ENCODE measurements around the gene CETP. TPM values are rescaled to one million over a fixed set of nuclear protein-coding genes. Genes with fewer than 3 reads are reported as not detected.

The CETP gene
- total RNA-seq, 1 donor from 2014 or later: not detected

- H3K27ac Mint-ChIP-seq (ENCODE audit: unreplicated experiment): no peak overlapping the region
- no peak for DNase-seq
- H3K4me1 Mint-ChIP-seq (ENCODE audit: low read depth, unreplicated experiment): no peaks in the 10 kb centered on the region
- H3K36me3 Mint-ChIP-seq (ENCODE audit: unreplicated experiment): no peaks in the 10 kb centered on the region
- no peak overlapping the region for H3K4me3 Mint-ChIP-seq (ENCODE audit: unreplicated experiment)
- peaks cover 5% of the 10 kb centered on the region for H3K27me3 Mint-ChIP-seq (ENCODE audit: unreplicated experiment)
- H3K9me3 Mint-ChIP-seq (ENCODE audit: unreplicated experiment): peaks cover 4% of the 10 kb centered on the region
- TF ChIP-seq CTCF (IDR thresholded peaks at IDR 0.05; ENCODE audit: partially characterized antibody, unreplicated experiment): no peak
Observed at GRCh38 chr16:57026778-57027062, 65.0 kb downstream of the CETP start.

GRCh38 chr16:57027067-57027466 is 65.3 kb downstream of the CETP start:
- Mint-ChIP-seq H3K27ac (ENCODE audit: unreplicated experiment) (no peak overlapping the region), H3K9me3 (ENCODE audit: unreplicated experiment) (peaks cover 4% of the 10 kb centered on the region), H3K36me3 (ENCODE audit: unreplicated experiment) (no peaks in the 10 kb centered on the region), H3K4me1 (ENCODE audit: low read depth, unreplicated experiment) (no peaks in the 10 kb centered on the region), H3K4me3 (ENCODE audit: unreplicated experiment) (no peak overlapping the region), H3K27me3 (ENCODE audit: unreplicated experiment) (peaks cover 5% of the 10 kb centered on the region)
- no peak for TF ChIP-seq CTCF (IDR thresholded peaks at IDR 0.05; ENCODE audit: partially characterized antibody, unreplicated experiment)
- no peak for DNase-seq

- no peak for DNase-seq
- H3K27me3 Mint-ChIP-seq (ENCODE audit: unreplicated experiment): peaks cover 5% of the 10 kb centered on the region
- no peak overlapping the region for H3K4me3 Mint-ChIP-seq (ENCODE audit: unreplicated experiment)
- no peak overlapping the region for H3K27ac Mint-ChIP-seq (ENCODE audit: unreplicated experiment)
- no peaks in the 10 kb centered on the region for H3K4me1 Mint-ChIP-seq (ENCODE audit: low read depth, unreplicated experiment)
- H3K36me3 Mint-ChIP-seq (ENCODE audit: unreplicated experiment): no peaks in the 10 kb centered on the region
- H3K9me3 Mint-ChIP-seq (ENCODE audit: unreplicated experiment): peaks cover 3% of the 10 kb centered on the region
- no peak for TF ChIP-seq CTCF (IDR thresholded peaks at IDR 0.05; ENCODE audit: partially characterized antibody, unreplicated experiment)
Observed at GRCh38 chr16:57028086-57028485, 66.3 kb downstream of the CETP start.

- Mint-ChIP-seq H3K27ac (ENCODE audit: unreplicated experiment) (no peak overlapping the region), H3K4me1 (ENCODE audit: low read depth, unreplicated experiment) (no peaks in the 10 kb centered on the region), H3K36me3 (ENCODE audit: unreplicated experiment) (no peaks in the 10 kb centered on the region), H3K27me3 (ENCODE audit: unreplicated experiment) (peaks cover 5% of the 10 kb centered on the region), H3K4me3 (ENCODE audit: unreplicated experiment) (no peak overlapping the region), H3K9me3 (ENCODE audit: unreplicated experiment) (peaks cover 3% of the 10 kb centered on the region)
- TF ChIP-seq CTCF (IDR thresholded peaks at IDR 0.05; ENCODE audit: partially characterized antibody, unreplicated experiment): no peak
- no peak for DNase-seq
Observed at GRCh38 chr16:57029161-57030160, 67.7 kb downstream of the CETP start.

- H3K4me1 Mint-ChIP-seq (ENCODE audit: low read depth, unreplicated experiment): no peaks in the 10 kb centered on the region
- TF ChIP-seq CTCF (IDR thresholded peaks at IDR 0.05; ENCODE audit: partially characterized antibody, unreplicated experiment): no peak
- H3K9me3 Mint-ChIP-seq (ENCODE audit: unreplicated experiment): peaks cover 3% of the 10 kb centered on the region
- no peak for DNase-seq
- peaks cover 9% of the 10 kb centered on the region for H3K27me3 Mint-ChIP-seq (ENCODE audit: unreplicated experiment)
- no peak overlapping the region for H3K4me3 Mint-ChIP-seq (ENCODE audit: unreplicated experiment)
- H3K27ac Mint-ChIP-seq (ENCODE audit: unreplicated experiment): no peak overlapping the region
- H3K36me3 Mint-ChIP-seq (ENCODE audit: unreplicated experiment): no peaks in the 10 kb centered on the region
Observed at GRCh38 chr16:57030346-57030902, 68.7 kb downstream of the CETP start.
